Measurements from ENCODE around the gene CCDC181.
A peak's percentile ranks its signal among the peaks of the same experiment; 100 is the strongest.

The CCDC181 gene

GRCh38 chr1:169392406-169392805, 34.9 kb downstream of the CCDC181 start:
- DNase-seq: no peak

- DNase-seq: no peak
Measured at GRCh38 chr1:169390303-169390702, 37.0 kb downstream of the CCDC181 start.

- no peak for DNase-seq
Measured at GRCh38 chr1:169387399-169387798, 39.9 kb downstream of the CCDC181 start.

GRCh38 chr1:169383449-169383848, 43.8 kb downstream of the CCDC181 start:
- no peak for DNase-seq

- no peak for DNase-seq
Measured at GRCh38 chr1:169381162-169381561, 46.1 kb downstream of the CCDC181 start.

GRCh38 chr1:169371404-169371803, 55.9 kb downstream of the CCDC181 start:
- no peak for DNase-seq

- DNase-seq: peak; percentile 14
Measured at GRCh38 chr1:169368406-169368769, 58.9 kb downstream of the CCDC181 start.

- DNase-seq: peak; percentile 98
Measured at GRCh38 chr1:169367686-169368405, 59.4 kb downstream of the CCDC181 start, which contains the start of the genes BLZF1 and NME7. Gene BLZF1 (plus strand): TSS chr1:169368195. CDS start chr1:169369523, 1,328 bp downstream. Gene NME7 (minus strand): TSS chr1:169367797. CDS start chr1:169367710, 87 bp downstream.

- no peak for DNase-seq
Measured at GRCh38 chr1:169367096-169367685, 60.1 kb downstream of the CCDC181 start.

- DNase-seq: no peak
Measured at GRCh38 chr1:169364948-169365347, 62.3 kb downstream of the CCDC181 start.

GRCh38 chr1:169363046-169363730, 64.1 kb downstream of the CCDC181 start:
- DNase-seq: no peak

GRCh38 chr1:169361281-169361680, 66.0 kb downstream of the CCDC181 start:
- no peak for DNase-seq

- no peak for DNase-seq
Measured at GRCh38 chr1:169360415-169360814, 66.9 kb downstream of the CCDC181 start.

GRCh38 chr1:169348383-169349036, 78.8 kb downstream of the CCDC181 start:
- no peak for DNase-seq

- no peak for DNase-seq
Measured at GRCh38 chr1:169347688-169348382, 79.4 kb downstream of the CCDC181 start.

GRCh38 chr1:169346036-169346589, 81.2 kb downstream of the CCDC181 start:
- DNase-seq: no peak

- no peak for DNase-seq
Measured at GRCh38 chr1:169345511-169345910, 81.8 kb downstream of the CCDC181 start.

Measured in stimulated activated CD4-positive, alpha-beta T cell treated with anti-CD3 and anti-CD28 coated beads, Interleukin-1b, Interleukin-23, amount 100 ng/mL, for 48 hours (primary cell).